HG03439 (cell line): ENCODE measurements around the gene NCAM2.

Experiments
- ATAC-seq: cut with Tn5 transposase; IDR thresholded peaks from one replicate; pipeline ENCODE4 v1.9.1; 2021; ENCODE audit warnings: mild to moderate bottlenecking, moderate library complexity; ENCODE audit not compliant: unreplicated experiment

The NCAM2 gene

DNA sequence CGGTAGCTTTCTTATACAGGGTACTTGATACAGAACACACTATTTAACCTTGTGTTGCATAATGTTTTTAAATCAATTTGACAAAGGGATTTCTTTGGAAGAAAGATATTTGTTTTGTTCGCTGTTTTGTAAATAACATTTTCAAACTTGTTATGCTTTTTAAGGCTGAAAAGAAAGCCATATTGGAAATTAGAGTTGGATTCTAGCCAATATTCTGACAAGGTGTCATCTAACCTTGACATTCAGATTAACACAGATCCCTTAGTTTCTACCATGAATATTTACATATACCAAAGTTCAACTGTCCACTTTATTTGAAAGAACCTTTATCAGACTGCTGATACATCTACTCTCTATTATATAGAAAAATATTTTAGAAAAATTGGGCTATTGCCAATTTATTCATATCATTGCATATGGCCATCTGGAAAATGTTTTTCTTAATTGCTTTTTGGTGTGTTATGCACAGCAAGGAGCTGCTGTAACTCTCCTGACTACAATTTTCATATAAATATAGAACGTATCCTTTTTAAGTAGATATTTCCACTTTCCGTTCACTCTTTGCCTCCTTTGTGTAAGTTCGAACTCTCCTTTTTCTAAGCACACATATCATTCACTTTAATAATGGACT, 206.3 kb downstream of the NCAM2 start:
- no peak for ATAC-seq

- ATAC-seq, result no peak
Measured at GRCh38 chr21:21205604-21206003, 207.4 kb downstream of the NCAM2 start.

DNA sequence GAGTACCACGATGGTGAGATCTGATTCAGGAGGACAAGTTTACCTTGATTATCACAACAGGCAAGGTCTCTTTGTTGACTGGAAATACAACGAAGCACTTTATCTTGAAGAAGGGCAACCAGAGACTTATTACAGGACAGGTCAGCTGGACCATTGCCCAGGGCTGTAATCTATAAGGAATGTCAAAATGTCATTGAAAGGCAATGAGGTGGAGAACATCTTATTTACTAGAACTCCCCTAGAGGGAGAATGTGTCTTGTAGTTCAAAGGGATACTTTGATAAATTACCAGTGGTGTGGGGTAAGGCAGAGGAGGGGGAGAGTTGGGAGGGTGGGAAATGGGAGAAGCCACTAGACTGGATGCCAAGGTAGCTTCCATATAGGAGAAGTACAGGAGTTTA, 212.3 kb downstream of the NCAM2 start:
- ATAC-seq, result no peak

DNA sequence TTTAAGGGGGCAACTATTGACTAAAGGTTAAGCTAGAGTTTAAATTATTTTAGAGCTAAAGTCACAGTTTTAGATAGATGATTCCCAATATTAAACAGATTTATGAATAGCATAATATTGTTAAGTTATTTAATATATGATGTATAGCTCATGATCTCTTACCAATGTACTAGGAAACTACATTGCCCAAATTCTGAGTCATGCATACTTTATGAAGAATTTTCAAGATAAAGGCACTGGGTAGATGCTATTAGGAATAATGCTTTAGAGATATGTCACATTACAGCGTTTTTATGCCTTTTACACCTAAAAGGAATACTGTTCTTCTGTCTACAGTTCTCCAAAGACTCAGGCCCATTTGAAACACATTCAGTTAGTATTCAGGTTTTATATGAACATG, 215.1 kb downstream of the NCAM2 start:
- no peak for ATAC-seq

DNA sequence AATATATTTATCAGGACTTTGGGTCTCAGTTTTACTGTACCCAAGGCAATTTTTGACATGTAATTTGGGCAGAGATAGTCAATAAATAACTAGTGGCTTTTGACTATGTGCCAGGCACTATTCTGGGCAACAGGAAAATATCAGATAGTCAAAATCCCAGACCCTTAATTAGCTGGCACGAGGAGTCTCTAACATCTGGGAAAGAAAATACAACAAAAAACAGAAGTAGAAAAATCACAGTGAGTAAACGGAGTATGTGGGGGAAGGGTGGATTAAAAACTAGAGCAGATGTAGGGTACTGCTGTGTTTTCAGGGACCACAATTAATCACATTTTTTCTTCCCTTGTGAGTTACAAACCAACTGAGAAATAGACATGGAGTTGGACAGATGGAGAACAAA, 217.8 kb downstream of the NCAM2 start:
- no peak for ATAC-seq

DNA sequence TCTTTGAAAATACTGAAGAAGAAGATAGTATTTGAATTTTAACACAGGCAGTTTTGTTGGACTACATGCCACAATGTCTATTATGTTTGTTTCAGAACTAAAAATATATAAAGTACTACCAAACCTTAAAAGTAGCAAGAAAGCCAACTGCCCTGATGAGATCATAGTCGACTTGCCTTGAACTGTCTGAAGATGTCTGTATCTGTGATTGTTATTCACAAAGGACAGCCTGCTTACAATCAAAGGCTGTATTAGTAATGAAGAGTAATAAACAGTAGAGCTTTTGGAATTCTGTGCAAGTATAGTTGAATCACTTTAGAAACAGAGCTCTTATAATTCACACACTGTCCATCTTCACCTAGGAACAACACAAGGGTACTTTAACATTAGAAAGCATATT, 228.3 kb downstream of the NCAM2 start:
- ATAC-seq, result no peak

- no peak for ATAC-seq
Measured at GRCh38 chr21:21230672-21231071, 232.5 kb downstream of the NCAM2 start.

GRCh38 chr21:21231913-21232312, 233.7 kb downstream of the NCAM2 start:
- ATAC-seq, result no peak

- no peak for ATAC-seq
Measured at GRCh38 chr21:21232320-21232719, 234.1 kb downstream of the NCAM2 start.

DNA sequence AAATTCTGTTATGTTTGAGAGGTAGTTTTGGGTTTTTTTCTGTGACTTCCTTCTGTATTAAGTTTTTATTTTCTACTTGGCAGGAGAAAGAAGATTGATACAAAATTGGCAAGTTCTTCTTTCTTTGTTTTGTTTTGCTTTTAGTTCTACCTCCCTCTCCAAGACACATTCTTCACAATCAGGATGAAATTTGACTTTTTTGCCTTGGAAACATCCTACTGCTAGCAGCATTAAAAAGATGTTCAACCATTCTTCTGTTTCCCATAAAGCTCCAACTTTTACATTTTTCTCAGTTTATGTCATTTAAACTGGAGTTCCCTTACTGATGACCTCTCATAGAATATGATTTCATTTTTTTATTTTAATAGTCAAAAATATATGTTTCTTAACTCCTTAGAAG, 234.8 kb downstream of the NCAM2 start:
- no peak for ATAC-seq

- ATAC-seq, result no peak
Measured at GRCh38 chr21:21236996-21237395, 238.8 kb downstream of the NCAM2 start.

DNA sequence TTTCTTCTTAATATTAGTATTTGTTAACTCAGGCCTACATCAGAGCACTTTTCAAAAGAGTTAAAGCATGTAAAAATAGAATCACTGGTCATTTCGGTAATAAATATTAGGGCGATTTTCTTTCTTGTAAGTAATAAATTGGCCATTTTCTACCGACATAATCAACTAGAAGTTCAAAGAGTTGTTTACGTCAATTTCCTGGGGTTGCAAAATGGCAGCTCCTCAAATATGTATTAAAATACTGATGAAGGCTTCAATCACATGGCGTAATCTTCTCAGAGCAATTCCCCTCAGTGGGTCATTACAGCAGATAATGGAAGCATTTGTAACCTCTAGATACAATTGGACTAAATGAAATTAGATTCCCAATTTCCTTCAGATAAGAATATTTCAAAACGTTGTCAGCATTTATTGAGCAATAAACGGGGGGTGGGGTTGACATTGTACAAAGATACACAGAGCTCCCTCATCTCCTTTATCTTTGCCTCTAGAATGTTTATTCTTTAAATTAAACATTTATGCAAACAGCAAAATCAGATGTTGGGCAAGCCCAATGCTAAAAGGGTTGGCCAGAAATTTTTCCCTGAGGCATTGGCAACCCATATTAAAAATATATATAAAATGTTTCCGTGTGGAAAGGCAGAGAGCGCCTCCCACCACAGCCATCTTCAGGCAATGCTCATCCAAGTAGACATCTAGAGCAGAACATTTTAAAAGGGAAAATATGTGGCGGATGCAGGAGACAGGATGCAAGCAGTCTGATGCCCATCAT, 240.6 kb downstream of the NCAM2 start:
- ATAC-seq, result no peak

GRCh38 chr21:21241391-21241790, 243.2 kb downstream of the NCAM2 start:
- no peak for ATAC-seq

DNA sequence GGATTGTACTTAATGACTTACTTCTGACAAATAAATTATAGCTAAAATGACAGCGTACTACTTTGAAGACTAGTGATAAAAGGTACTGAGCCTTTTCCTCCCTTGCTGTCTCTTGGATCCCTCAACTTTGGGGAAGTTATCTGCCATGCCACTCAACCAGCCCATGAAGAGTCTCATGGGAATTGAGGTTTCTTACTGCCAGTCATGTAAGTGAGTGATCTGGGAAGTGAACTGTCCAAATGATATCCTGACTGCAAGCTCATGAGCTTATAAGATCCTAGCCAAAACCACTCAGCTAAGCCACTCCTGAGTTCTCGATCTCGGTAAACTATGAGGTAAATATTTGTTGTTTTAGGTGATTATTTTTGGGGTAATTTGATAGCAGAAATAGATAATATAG, 247.8 kb downstream of the NCAM2 start:
- no peak for ATAC-seq

- ATAC-seq, result no peak
Measured at GRCh38 chr21:21247424-21247823, 249.2 kb downstream of the NCAM2 start.

GRCh38 chr21:21262048-21262447, 263.8 kb downstream of the NCAM2 start:
- ATAC-seq, result no peak

DNA sequence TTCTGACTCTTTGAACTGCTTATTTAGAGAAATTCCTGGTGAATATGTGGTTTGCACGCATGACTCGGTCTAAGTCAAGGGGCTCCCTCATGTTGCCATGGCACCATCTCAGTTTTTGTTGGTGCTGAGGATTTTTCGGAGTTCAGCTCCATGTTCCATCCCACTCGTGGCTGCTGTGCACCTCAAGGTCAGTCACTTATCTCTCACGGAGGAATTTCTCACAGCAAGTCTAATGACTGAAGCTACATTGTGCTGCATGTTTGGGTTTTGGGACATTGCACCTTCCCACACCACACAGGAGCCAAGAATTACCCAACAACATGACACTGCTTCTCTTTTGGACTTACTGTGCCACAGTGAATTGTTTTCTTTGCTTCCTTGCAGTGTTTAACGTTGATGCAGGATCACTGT, 269.9 kb downstream of the NCAM2 start:
- no peak for ATAC-seq

GRCh38 chr21:21268885-21269284, 270.7 kb downstream of the NCAM2 start:
- no peak for ATAC-seq

DNA sequence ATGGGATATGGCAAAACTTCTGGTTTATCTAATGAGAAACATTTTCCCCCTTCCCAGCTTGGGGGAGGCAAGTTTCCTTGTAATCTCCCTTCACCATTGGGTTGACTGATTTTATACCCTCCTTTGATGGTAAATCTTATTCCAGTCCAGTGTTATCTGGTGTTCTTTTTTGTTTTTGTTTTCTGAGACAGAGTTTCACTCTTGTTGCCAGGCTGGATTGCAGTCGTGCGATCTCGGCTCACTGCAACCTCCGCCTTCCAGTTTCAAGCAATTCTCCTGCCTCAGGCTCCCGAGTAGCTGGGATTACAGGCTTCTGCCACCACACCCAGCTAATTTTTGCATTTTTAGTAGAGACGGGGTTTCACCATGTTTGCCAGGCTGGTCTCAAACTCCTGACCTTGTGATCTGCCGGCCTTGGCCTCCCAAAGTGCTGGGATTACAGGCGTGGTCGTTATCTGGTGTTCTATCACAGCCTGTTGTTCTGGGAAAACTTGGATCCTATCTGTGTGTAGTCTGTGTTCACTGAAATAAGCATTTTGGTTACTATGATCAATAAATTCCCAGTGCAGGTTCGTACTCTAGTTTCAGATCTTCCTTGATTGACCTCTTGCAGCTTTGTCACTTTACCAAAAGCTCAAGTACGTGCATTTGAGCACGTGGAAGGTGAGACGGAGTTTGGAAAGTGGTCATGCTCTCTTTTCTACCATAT, 281.1 kb downstream of the NCAM2 start:
- ATAC-seq, result no peak

DNA sequence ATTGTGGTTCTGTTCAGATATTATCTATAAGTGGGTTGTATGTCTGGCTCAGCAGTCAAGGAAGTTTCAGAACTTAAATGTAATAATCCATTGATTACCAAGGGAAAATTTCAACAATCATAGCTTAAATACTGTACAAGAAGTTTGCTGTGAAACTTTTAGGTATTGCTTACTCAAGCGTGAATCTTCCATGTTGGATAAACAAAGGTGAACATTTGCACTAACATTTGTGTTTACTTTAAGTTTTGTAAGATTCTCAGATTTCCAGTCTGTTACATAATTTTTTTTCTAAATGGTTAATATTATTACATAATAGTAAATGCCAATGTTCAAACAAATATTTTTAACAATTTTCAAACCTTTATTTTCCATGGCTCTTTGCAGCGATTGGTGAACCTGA, 285.6 kb downstream of the NCAM2 start:
- no peak for ATAC-seq

GRCh38 chr21:21286170-21286798, 288.1 kb downstream of the NCAM2 start:
- ATAC-seq, result no peak

DNA sequence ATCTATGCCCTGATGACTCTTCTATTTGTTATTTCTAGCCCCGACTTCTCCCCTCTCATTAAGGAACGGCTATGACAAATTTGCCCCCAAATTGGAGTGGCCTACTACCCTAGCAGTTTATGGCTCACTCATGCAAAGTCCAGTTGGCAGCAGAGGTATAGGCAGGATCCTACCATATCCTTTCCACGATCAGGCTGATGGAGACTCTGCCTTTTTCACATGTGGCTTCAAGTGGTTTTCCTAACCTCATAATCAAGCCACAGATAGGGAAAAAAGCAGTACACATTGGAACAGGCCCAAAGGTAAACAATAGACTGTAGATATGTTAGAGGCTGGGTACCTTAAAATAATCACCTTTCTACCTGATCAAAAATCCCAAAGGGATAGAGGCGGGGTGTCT, 292.5 kb downstream of the NCAM2 start:
- ATAC-seq, result no peak
